GM23248 (cell line): ENCODE results near the gene NEIL1. TPM values are rescaled to one million over a fixed set of nuclear protein-coding genes. Genes with fewer than 3 reads are reported as not detected.

Source experiments
- DNase-seq: peaks from one replicate; pipeline ENCODE4 v3.0.0-alpha.2; 2015
- H2AFZ ChIP-seq: fragments of 200-600 bp; sonication (generic); 2 replicates; pipeline ENCODE4 v1.6.1; 2016; ENCODE audit warnings: antibody characterized with exemption
- H3F3A ChIP-seq: fragments of 200-600 bp; sonication (generic); 2 replicates; pipeline ENCODE4 v1.6.1; 2016; ENCODE audit warnings: mild to moderate bottlenecking, antibody characterized with exemption, mixed run types; ENCODE audit not compliant: insufficient read depth
- H3K27ac ChIP-seq: fragments of 200-600 bp; sonication (generic); 2 replicates; pipeline ENCODE4 v1.5.1; 2016; ENCODE audit warnings: mild to moderate bottlenecking
- H3K27me3 ChIP-seq: fragments of 200-600 bp; sonication (generic); replicated peaks from 2 replicates; pipeline ENCODE4 v1.6.1; 2016; ENCODE audit warnings: mild to moderate bottlenecking; ENCODE audit not compliant: insufficient read depth
- H3K36me3 ChIP-seq: fragments of 200-600 bp; sonication (generic); 2 replicates; pipeline ENCODE4 v1.6.1; 2016; ENCODE audit warnings: low read depth, mild to moderate bottlenecking
- H3K4me1 ChIP-seq: fragments of 200-600 bp; sonication (generic); 2 replicates; pipeline ENCODE4 v1.6.1; 2016; ENCODE audit warnings: mild to moderate bottlenecking; ENCODE audit not compliant: insufficient read depth
- H3K4me2 ChIP-seq: fragments of 200-600 bp; sonication (generic); one replicate; pipeline ENCODE4 v1.6.1; 2016; ENCODE audit warnings: mild to moderate bottlenecking; ENCODE audit not compliant: unreplicated experiment
- H3K4me3 ChIP-seq: fragments of 200-600 bp; sonication (generic); 2 replicates; pipeline ENCODE4 v1.5.1; 2016; ENCODE audit warnings: mild to moderate bottlenecking
- H3K79me2 ChIP-seq: fragments of 200-600 bp; sonication (generic); 2 replicates; pipeline ENCODE4 v1.6.1; 2016; ENCODE audit warnings: mild to moderate bottlenecking; ENCODE audit not compliant: insufficient read depth
- H3K9ac ChIP-seq: fragments of 200-600 bp; sonication (generic); 2 replicates; pipeline ENCODE4 v1.6.1; 2016; ENCODE audit warnings: mild to moderate bottlenecking
- H3K9me2 ChIP-seq: fragments of 200-600 bp; sonication (generic); 2 replicates; pipeline ENCODE4 v1.6.1; 2016; ENCODE audit warnings: mixed run types, mild to moderate bottlenecking, moderate library complexity; ENCODE audit not compliant: insufficient read depth
- H3K9me3 ChIP-seq: fragments of 200-600 bp; sonication (generic); one replicate; pipeline ENCODE4 v1.6.1; 2017; ENCODE audit warnings: low read depth
- H4K20me1 ChIP-seq: fragments of 200-600 bp; sonication (generic); 2 replicates; pipeline ENCODE4 v1.6.0; 2016; ENCODE audit not compliant: insufficient read depth
- EZH2 ChIP-seq: fragments of 200-600 bp; sonication (generic); IDR thresholded peaks from 2 replicates; pipeline ENCODE4 v1.6.1; 2018; ENCODE audit warnings: antibody characterized with exemption, mild to moderate bottlenecking; ENCODE audit not compliant: insufficient read depth, poor library complexity, severe bottlenecking
- EZH2phosphoT487 ChIP-seq: fragments of 200-600 bp; sonication (generic); IDR thresholded peaks from 2 replicates; pipeline ENCODE4 v1.6.1; 2018; ENCODE audit warnings: antibody characterized with exemption, moderate library complexity, mild to moderate bottlenecking, low read depth; ENCODE audit not compliant: insufficient read depth
- WGBS, 2 experiments: methylation state at CpG; one replicate each; pipeline ENCODE4 v1.1.6; 2015 to 2017; ENCODE audit warnings: low lambda C conversion rate in 2 of 2, low coverage in 1 of 2; ENCODE audit errors: missing lambda C conversion rate in 2 of 2; 5-methylcytosine and 5-hydroxymethylcytosine counted together
- in situ Hi-C: fragments of 300-500 bp; cut with MboI; formaldehyde crosslinking; loops from 2 replicates; pipeline ENCODE4 v1.15.0; 2020
- polyA plus RNA-seq: library from polyadenylated mRNA; unstranded; fragments of >200 nt; fragmentation: Nextera tagmentation; extraction: Ambion mirVana; gene quantifications from 2 replicates; pipeline ENCODE4 v1.2.1, GENCODE V29; 2016
- total RNA-seq: library from RNA; depleted of rRNA; stranded (reverse); fragments of >200 nt; shearing (Covaris generic); gene quantifications from 2 replicates; pipeline ENCODE4 v1.2.3, GENCODE V29; 2014

Gene NEIL1
- total and polyA plus RNA-seq, 2 experiments from 2014 or later, result 3.9 to 15.9 TPM

DNA sequence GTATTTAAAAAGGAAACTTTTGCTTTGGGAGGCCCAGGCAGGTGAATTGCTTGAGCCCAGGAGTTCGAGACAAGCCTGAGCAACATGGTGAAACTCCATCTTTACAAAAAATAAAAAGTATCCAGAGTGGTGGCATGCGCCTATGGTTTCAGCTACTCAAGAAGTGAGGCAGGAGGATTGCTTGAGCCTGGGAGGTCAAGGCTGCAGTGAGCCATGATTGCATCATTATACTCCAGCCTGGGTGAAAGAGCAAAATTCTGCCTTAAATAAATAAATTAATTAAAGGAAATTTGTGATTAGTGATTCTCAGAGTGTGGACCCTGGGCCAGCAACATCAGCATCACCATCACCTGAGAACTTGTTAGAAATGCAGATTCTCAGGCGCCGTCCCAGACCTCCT lies 20.9 kb upstream of the NEIL1 start:
- in situ Hi-C loops, result no loop called here
- H3K9me2 ChIP-seq, result no peaks in the 10 kb centered on the region
- no peak overlapping the region for H2AFZ ChIP-seq
- no peak overlapping the region for H3K9ac ChIP-seq
- DNase-seq, result no peak
- H3K9me3 ChIP-seq, result no peaks in the 10 kb centered on the region
- TF ChIP-seq EZH2phosphoT487 (no peak), EZH2 (no peak)
- H3K27ac ChIP-seq, result no peak overlapping the region
- no peaks in the 10 kb centered on the region for H3K4me1 ChIP-seq
- H3K4me2 ChIP-seq, result no peak overlapping the region
- 77 to 80% methylated on average over 4 of the region's 4 CpGs for WGBS, 2 experiments
- H3K27me3 ChIP-seq, result peaks cover 8% of the 10 kb centered on the region
- no peak overlapping the region for H3K4me3 ChIP-seq
- H3F3A ChIP-seq, result no peaks in the 10 kb centered on the region
- H4K20me1 ChIP-seq, result no peaks in the 10 kb centered on the region
- H3K36me3 ChIP-seq, result no peaks in the 10 kb centered on the region
- H3K79me2 ChIP-seq, result no peaks in the 10 kb centered on the region

DNA sequence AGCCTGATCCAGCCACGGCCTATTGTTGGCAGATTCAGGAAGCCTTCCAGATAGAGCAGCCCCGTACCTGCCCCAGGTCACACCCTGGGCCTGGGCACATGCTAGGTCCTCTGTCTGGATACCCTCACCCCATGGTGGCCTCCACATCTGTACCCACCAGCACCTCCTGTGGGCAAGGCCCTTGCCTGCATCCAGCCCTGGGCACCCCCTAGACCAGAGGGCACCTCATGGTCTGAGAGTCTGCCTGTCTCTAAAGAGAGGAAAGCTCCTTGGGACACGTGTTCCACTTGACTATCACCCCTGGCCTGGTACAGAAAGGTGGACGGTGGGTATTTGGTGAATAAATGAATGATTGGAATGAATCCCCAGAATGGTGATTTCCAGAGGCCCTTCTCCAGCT lies 19.8 kb upstream of the NEIL1 start:
- Histone ChIP-seq H3K27ac (no peak overlapping the region), H4K20me1 (no peaks in the 10 kb centered on the region), H3K9me3 (no peaks in the 10 kb centered on the region), H3K4me3 (no peak overlapping the region), H3K4me1 (no peaks in the 10 kb centered on the region), H2AFZ (no peak overlapping the region), H3K36me3 (no peaks in the 10 kb centered on the region), H3K9ac (no peak overlapping the region), H3K79me2 (no peaks in the 10 kb centered on the region), H3K9me2 (no peaks in the 10 kb centered on the region), H3K27me3 (peaks cover 4% of the 10 kb centered on the region), H3K4me2 (no peak overlapping the region), H3F3A (no peaks in the 10 kb centered on the region)
- TF ChIP-seq EZH2phosphoT487, result no peak
- no peak for TF ChIP-seq EZH2
- no peak for DNase-seq
- 61 to 66% methylated on average over 4 of the region's 4 CpGs for WGBS, 2 experiments
- in situ Hi-C loops, result no loop called here

GRCh38 chr15:75327491-75327890 lies 19.3 kb upstream of the NEIL1 start:
- Histone ChIP-seq H3K9me2 (no peaks in the 10 kb centered on the region), H3K4me1 (no peaks in the 10 kb centered on the region), H3K9ac (no peak overlapping the region), H3K27me3 (no peaks in the 10 kb centered on the region), H3F3A (no peaks in the 10 kb centered on the region), H3K79me2 (no peaks in the 10 kb centered on the region), H2AFZ (no peak overlapping the region), H3K4me3 (no peak overlapping the region), H3K4me2 (no peak overlapping the region), H3K9me3 (no peaks in the 10 kb centered on the region), H3K27ac (no peak overlapping the region), H4K20me1 (no peaks in the 10 kb centered on the region), H3K36me3 (no peaks in the 10 kb centered on the region)
- TF ChIP-seq EZH2phosphoT487 (no peak), EZH2 (no peak)
- no peak for DNase-seq
- 50 to 68% methylated on average over 3 of the region's 3 CpGs for WGBS, 2 experiments
- in situ Hi-C loops, result no loop called here

GRCh38 chr15:75328493-75329314 lies 18.1 kb upstream of the NEIL1 start:
- Histone ChIP-seq H3K4me2 (no peak overlapping the region), H3K4me1 (no peaks in the 10 kb centered on the region), H3F3A (no peaks in the 10 kb centered on the region), H3K9me3 (no peaks in the 10 kb centered on the region), H3K9me2 (no peaks in the 10 kb centered on the region), H3K9ac (no peak overlapping the region), H3K27me3 (no peaks in the 10 kb centered on the region), H3K27ac (no peak overlapping the region), H2AFZ (no peak overlapping the region), H3K36me3 (no peaks in the 10 kb centered on the region), H4K20me1 (no peaks in the 10 kb centered on the region), H3K79me2 (no peaks in the 10 kb centered on the region), H3K4me3 (no peak overlapping the region)
- in situ Hi-C loops, result no loop called here
- TF ChIP-seq EZH2phosphoT487 (no peak), EZH2 (no peak)
- no peak for DNase-seq
- WGBS, 2 experiments, result 50 to 54% methylated on average over 9 to 10 of the region's 10 CpGs
